IMR-90 (cell line): Measurements from ENCODE around the gene CCDC88B. TPM values are rescaled to one million over a fixed set of nuclear protein-coding genes. Genes with fewer than 3 reads are reported as not detected.

Source experiments
- ATAC-seq: fragments of 200-7000 bp; cut with Tn5 transposase; 2 replicates; pipeline ENCODE4 v1.9.1; 2020; ENCODE audit warnings: low read depth, mild to moderate bottlenecking, moderate library complexity
- BruUV-seq: library from RNA; stranded (reverse); fragments of 400-500 nt; replicated peaks from 2 replicates; lab custom pipeline; 2021; lab: Mats Ljungman, UMichigan
- CTCF ChIA-PET: fragments of 300-600 bp; formaldehyde crosslinking; extraction: SDS; loops from one replicate; lab custom pipeline; 2021; ENCODE audit warnings: antibody characterized with exemption; lab: Yijun Ruan, JAX
- POLR2A ChIA-PET: fragments of 300-600 bp; sonication (Branson Sonifier 250); formaldehyde crosslinking; loops from one replicate; lab custom pipeline; 2022; ENCODE audit warnings: antibody characterized with exemption; ENCODE audit not compliant: unreplicated experiment; lab: Charles Lee
- DNase-seq: peaks from one replicate; pipeline ENCODE4 v3.0.0; 2013
- H2AFZ ChIP-seq: replicated peaks from 2 replicates; pipeline ENCODE3; 2013; ENCODE audit warnings: low read length, mild to moderate bottlenecking; ENCODE audit not compliant: poor library complexity
- H2AK5ac ChIP-seq: 2 replicates; pipeline ENCODE4 v1.6.1; 2013; ENCODE audit warnings: low read depth, low read length, inconsistent platforms
- H2AK9ac ChIP-seq: replicated peaks from 2 replicates; pipeline ENCODE3; 2013; ENCODE audit warnings: mild to moderate bottlenecking, low read depth, low read length, moderate library complexity; ENCODE audit not compliant: poor library complexity
- H2BK120ac ChIP-seq: 2 replicates; pipeline ENCODE4 v1.6.1; 2013; ENCODE audit warnings: low read depth, low read length, inconsistent platforms
- H2BK15ac ChIP-seq: 3 replicates; pipeline ENCODE4 v1.6.1; 2013; ENCODE audit warnings: low read depth, low read length, inconsistent platforms
- H2BK20ac ChIP-seq: 2 replicates; pipeline ENCODE4 v1.6.1; 2013; ENCODE audit warnings: low read depth, mild to moderate bottlenecking, inconsistent platforms, low read length, moderate library complexity
- H2BK5ac ChIP-seq: 2 replicates; pipeline ENCODE4 v1.6.1; 2013; ENCODE audit warnings: mild to moderate bottlenecking, low read depth, low read length, inconsistent platforms; ENCODE audit not compliant: poor library complexity, severe bottlenecking
- H3K14ac ChIP-seq: replicated peaks from 2 replicates; pipeline ENCODE4 v1.6.1; 2013; ENCODE audit warnings: low read depth, low read length, inconsistent platforms
- H3K18ac ChIP-seq: 2 replicates; pipeline ENCODE4 v1.6.1; 2013; ENCODE audit warnings: low read depth, low read length, control low read depth
- H3K23ac ChIP-seq: 2 replicates; pipeline ENCODE4 v1.6.1; 2013; ENCODE audit warnings: low read depth, low read length, inconsistent platforms
- H3K27ac ChIP-seq: 2 replicates; pipeline ENCODE4 v1.5.1; 2013; ENCODE audit warnings: mild to moderate bottlenecking, control low read depth, low read length; ENCODE audit not compliant: insufficient read depth
- H3K27me3 ChIP-seq: 2 replicates; pipeline ENCODE4 v1.6.1; 2013; ENCODE audit warnings: low read length; ENCODE audit not compliant: control insufficient read depth, insufficient read depth
- H3K36me3 ChIP-seq: 2 replicates; pipeline ENCODE4 v1.6.1; 2013; ENCODE audit warnings: low read length, mixed read lengths; ENCODE audit not compliant: control insufficient read depth, insufficient read depth
- H3K4ac ChIP-seq: 2 replicates; pipeline ENCODE4 v1.6.1; 2013; ENCODE audit warnings: low read depth, low read length, inconsistent platforms
- H3K4me1 ChIP-seq: 2 replicates; pipeline ENCODE4 v1.6.1; 2013; ENCODE audit warnings: low read length, mixed read lengths; ENCODE audit not compliant: control insufficient read depth, insufficient read depth
- H3K4me2 ChIP-seq: 2 replicates; pipeline ENCODE4 v1.6.1; 2013; ENCODE audit warnings: low read depth, mild to moderate bottlenecking, control low read depth, low read length, moderate library complexity
- H3K4me3 ChIP-seq: 2 replicates; pipeline ENCODE4 v1.5.1; 2013; ENCODE audit warnings: low read depth, mild to moderate bottlenecking, control low read depth, low read length, moderate library complexity; ENCODE audit not compliant: insufficient read depth
- H3K56ac ChIP-seq: 2 replicates; pipeline ENCODE4 v1.6.1; 2013; ENCODE audit warnings: low read length, inconsistent platforms; ENCODE audit not compliant: insufficient read depth; ENCODE audit errors: extremely low read depth
- H3K79me1 ChIP-seq, 2 experiments: 2 replicates each; pipeline ENCODE4 v1.6.1; 2013; ENCODE audit warnings: low read length in 2 of 2, inconsistent platforms in 1 of 2, low read depth in 1 of 2
- H3K9ac ChIP-seq: 2 replicates; pipeline ENCODE4 v1.6.1; 2013; ENCODE audit warnings: low read depth, low read length, control low read depth
- H3K9me1 ChIP-seq: 2 replicates; pipeline ENCODE4 v1.6.1; 2013; ENCODE audit warnings: low read length, inconsistent platforms; ENCODE audit not compliant: insufficient read depth
- H3K9me3 ChIP-seq: 2 replicates; pipeline ENCODE4 v1.6.1; 2013; ENCODE audit warnings: low read length; ENCODE audit not compliant: control insufficient read depth, insufficient read depth
- H4K20me1 ChIP-seq: 2 replicates; pipeline ENCODE4 v1.6.1; 2013; ENCODE audit warnings: low read length, inconsistent platforms; ENCODE audit not compliant: insufficient read depth
- H4K5ac ChIP-seq: 2 replicates; pipeline ENCODE4 v1.6.1; 2013; ENCODE audit warnings: mild to moderate bottlenecking, low read depth, low read length, control low read depth
- H4K8ac ChIP-seq, 2 experiments: 2 replicates each; pipeline ENCODE4 v1.6.1; 2013; ENCODE audit warnings: low read depth in 2 of 2, low read length in 2 of 2, control low read depth in 1 of 2, inconsistent platforms in 1 of 2
- H4K91ac ChIP-seq: 2 replicates; pipeline ENCODE4 v1.6.1; 2013; ENCODE audit warnings: low read depth, low read length, inconsistent platforms; ENCODE audit not compliant: insufficient read depth
- BHLHE40 ChIP-seq: fragments of 150-350 bp; IDR thresholded peaks from 2 replicates; pipeline ENCODE4 v1.6.1; 2016; ENCODE audit warnings: mild to moderate bottlenecking, low read depth, low read length
- FOS ChIP-seq: fragments of 150-350 bp; IDR thresholded peaks from 2 replicates; pipeline ENCODE4 v1.6.1; 2016; ENCODE audit warnings: low read depth, low read length
- MAFK ChIP-seq: IDR thresholded peaks from 2 replicates; pipeline ENCODE4 v1.6.1; 2012; ENCODE audit warnings: low read depth, low read length, improper control_type of control experiment
- MXI1 ChIP-seq: IDR thresholded peaks from 2 replicates; pipeline ENCODE4 v1.6.1; 2012; ENCODE audit warnings: low read depth, mild to moderate bottlenecking, low read length, moderate library complexity, borderline replicate concordance
- POLR2A ChIP-seq: IDR thresholded peaks from 2 replicates; pipeline ENCODE4 v1.6.1; 2012; ENCODE audit warnings: mild to moderate bottlenecking, low read depth, low read length
- RCOR1 ChIP-seq: IDR thresholded peaks from 2 replicates; pipeline ENCODE4 v1.6.1; 2012; ENCODE audit warnings: mild to moderate bottlenecking, low read length, improper control_type of control experiment; ENCODE audit not compliant: insufficient replicate concordance
- RFX5 ChIP-seq: IDR thresholded peaks from 2 replicates; pipeline ENCODE4 v1.8.0; 2012; ENCODE audit warnings: low read depth, mild to moderate bottlenecking, low read length, moderate library complexity
- WGBS, 2 experiments: methylation state at CpG; one replicate each; pipeline versions ENCODE4 v1.1.5 to v1.1.7; 2013; ENCODE audit warnings: missing lambda C conversion rate in 2 of 2; ENCODE audit not compliant: insufficient read length in 1 of 2; ENCODE audit errors: extremely low coverage in 2 of 2; 5-methylcytosine and 5-hydroxymethylcytosine counted together
- dilution Hi-C: fragments of 300-500 bp; cut with HindIII; formaldehyde crosslinking; loops from one replicate; pipeline ENCODE4 v1.14.3; 2018; ENCODE audit warnings: low sequenced_read_pairs; ENCODE audit not compliant: unreplicated experiment
- in situ Hi-C: fragments of 300-500 bp; cut with MboI; formaldehyde crosslinking; loops from 3 replicates; pipeline ENCODE4 v1.14.3; 2019; ENCODE audit warnings: low sequenced_read_pairs, inconsistent platforms, mixed read lengths
- intact Hi-C: fragments of 100-400 bp; cut with micrococcal nuclease; formaldehyde crosslinking; loops from 2 replicates; pipeline ENCODE4 v1.10.0; 2022
- polyA plus RNA-seq, 3 experiments: library from polyadenylated mRNA; depleted of rRNA; stranded (reverse); fragments of >200 nt; gene quantifications; 2 replicates each; pipeline ENCODE4 v1.2.3, GENCODE V29; 2012; ENCODE audit warnings: low replicate concordance in 1 of 3
- total RNA-seq: library from RNA; depleted of rRNA; stranded (reverse); fragments of >200 nt; gene quantifications from 2 replicates; pipeline ENCODE4 v1.2.3, GENCODE V29; 2012
- TF ChIP-seq, protein P1 (sequence below): conservative IDR thresholded peaks from 2 replicates; pipeline ENCODE4 v1.5.1; 2012; ENCODE audit warnings: mild to moderate bottlenecking, low read depth, low read length, improper control_type of control experiment
- TF ChIP-seq, protein P2 (sequence below): fragments of 150-350 bp; IDR thresholded peaks from 2 replicates; pipeline ENCODE4 v1.6.1; 2017; ENCODE audit warnings: mild to moderate bottlenecking, antibody characterized with exemption, low read length, low read depth

CCDC88B gene
- total and polyA plus RNA-seq, 2 of the 4 experiments (the other 2 are of a cell fraction): 1.3 to 2.5 TPM

GRCh38 chr11:64317325-64317960 lies 22.6 kb upstream of the CCDC88B start, which contains the start of gene TRMT112 (continued):
- TF ChIP-seq MXI1 (no peak; the same call in 1 of the 2 replicates), BHLHE40 (peak; percentile 59)

DNA sequence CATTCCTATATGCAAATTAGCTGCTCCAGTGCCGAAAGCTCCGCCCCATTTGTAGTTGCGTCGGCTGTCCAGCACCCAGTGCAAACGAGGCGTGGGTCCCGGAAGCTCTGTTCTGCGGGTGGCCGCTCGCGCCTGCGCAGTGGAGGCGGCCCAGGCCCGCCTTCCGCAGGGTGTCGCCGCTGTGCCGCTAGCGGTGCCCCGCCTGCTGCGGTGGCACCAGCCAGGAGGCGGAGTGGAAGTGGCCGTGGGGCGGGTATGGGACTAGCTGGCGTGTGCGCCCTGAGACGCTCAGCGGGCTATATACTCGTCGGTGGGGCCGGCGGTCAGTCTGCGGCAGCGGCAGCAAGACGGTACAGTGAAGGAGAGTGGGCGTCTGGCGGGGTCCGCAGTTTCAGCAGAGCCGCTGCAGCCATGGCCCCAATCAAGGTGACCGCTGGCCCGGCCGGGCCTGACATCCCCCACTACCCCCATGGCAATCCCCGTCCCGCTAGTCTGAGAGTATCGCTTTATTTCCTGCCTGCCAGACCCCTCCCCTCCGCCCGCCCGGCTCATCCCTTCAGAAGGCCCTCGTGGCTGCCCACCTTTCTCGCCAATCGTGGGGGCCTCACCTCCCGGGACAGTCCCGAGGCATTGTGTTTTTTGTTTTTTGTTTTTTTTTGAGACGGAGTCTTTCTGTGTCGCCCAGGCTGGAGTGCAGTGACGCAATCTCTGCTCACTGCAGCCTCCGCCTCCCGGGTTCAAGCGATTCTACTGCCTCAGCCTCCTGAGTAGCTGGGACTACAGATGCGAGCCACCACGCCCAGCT lies 21.8 kb upstream of the CCDC88B start, which contains the start of gene PRDX5:
Gene PRDX5, plus strand, starts transcription at position 161 of the 805 bp plus-strand sequence. Its CDS starts 95 bp downstream, at position 256.
- dilution Hi-C loops (no loop called here), in situ Hi-C loops (no loop called here), intact Hi-C loops (loop anchor here (1.0 kb wide), 1 partner anchor 37 kb away; no protein-coding TSS in a partner anchor)
- peak; percentile 94 for DNase-seq
- peak; percentile 92 for ATAC-seq
- Histone ChIP-seq H3K79me1 (peaks cover 7 to 34% of the 10 kb centered on the region in 2 experiments), H2AK5ac (peak within 1 kb of the TSS; percentile 96), H3K4ac (peak within 1 kb of the TSS; percentile 98), H3K4me2 (peak within 1 kb of the TSS; percentile 95), H4K91ac (peak within 1 kb of the TSS; percentile 94), H2BK15ac (peak within 1 kb of the TSS; percentile 76; the same call in 1 of the 3 replicates), H3K27me3 (no peaks in the 10 kb centered on the region), H2AK9ac (peak within 1 kb of the TSS; percentile 98), H4K20me1 (no peaks in the 10 kb centered on the region; the same call in 1 of the 2 replicates), H3K14ac (peak within 1 kb of the TSS; percentile 95), H4K8ac (peak within 1 kb of the TSS; percentile 91 to 99), H3K18ac (peak within 1 kb of the TSS; percentile 42), H3K4me3 (peak within 1 kb of the TSS; percentile 67), H2AFZ (peak within 1 kb of the TSS; percentile 85), H3K9me3 (no peaks in the 10 kb centered on the region), H3K56ac (peak within 1 kb of the TSS; percentile 93), H4K5ac (peak within 1 kb of the TSS; percentile 80), H3K23ac (peak within 1 kb of the TSS; percentile 92), H2BK120ac (peak within 1 kb of the TSS; percentile 76), H3K9ac (peak within 1 kb of the TSS; percentile 91), H3K4me1 (peaks cover 6% of the 10 kb centered on the region), H3K9me1 (peaks cover 14% of the 10 kb centered on the region), H2BK20ac (peak within 1 kb of the TSS; percentile 69), H3K36me3 (peaks cover 31% of the 10 kb centered on the region), H3K27ac (peak within 1 kb of the TSS; percentile 79), H2BK5ac (peak within 1 kb of the TSS; percentile 89)
- ChIA-PET CTCF (interaction anchor here (0.5 to 2.3 kb wide), 7 partner anchors 14 to 47 kb away, joined by 3 to 27 read pairs (median 6); no protein-coding TSS in a partner anchor), POLR2A (interaction anchor here (0.6 to 1.0 kb wide), 7 partner anchors 13 to 71 kb away, joined by 3 to 4 read pairs (median 3); partner anchors contain the start of gene ESRRA)
- 0% methylated on average over 11 of the region's 61 CpGs; no CpG with 5 or more reads in 1 of the 2 experiments for WGBS, 2 experiments
- BruUV-seq: no TSS peak
- no peak for TF ChIP-seq MAFK
- TF ChIP-seq MXI1: peak; percentile 64; the same call in 1 of the 2 replicates
- TF ChIP-seq BHLHE40: peak; percentile 56; the same call in 1 of the 2 replicates
- TF ChIP-seq, protein P1, sequence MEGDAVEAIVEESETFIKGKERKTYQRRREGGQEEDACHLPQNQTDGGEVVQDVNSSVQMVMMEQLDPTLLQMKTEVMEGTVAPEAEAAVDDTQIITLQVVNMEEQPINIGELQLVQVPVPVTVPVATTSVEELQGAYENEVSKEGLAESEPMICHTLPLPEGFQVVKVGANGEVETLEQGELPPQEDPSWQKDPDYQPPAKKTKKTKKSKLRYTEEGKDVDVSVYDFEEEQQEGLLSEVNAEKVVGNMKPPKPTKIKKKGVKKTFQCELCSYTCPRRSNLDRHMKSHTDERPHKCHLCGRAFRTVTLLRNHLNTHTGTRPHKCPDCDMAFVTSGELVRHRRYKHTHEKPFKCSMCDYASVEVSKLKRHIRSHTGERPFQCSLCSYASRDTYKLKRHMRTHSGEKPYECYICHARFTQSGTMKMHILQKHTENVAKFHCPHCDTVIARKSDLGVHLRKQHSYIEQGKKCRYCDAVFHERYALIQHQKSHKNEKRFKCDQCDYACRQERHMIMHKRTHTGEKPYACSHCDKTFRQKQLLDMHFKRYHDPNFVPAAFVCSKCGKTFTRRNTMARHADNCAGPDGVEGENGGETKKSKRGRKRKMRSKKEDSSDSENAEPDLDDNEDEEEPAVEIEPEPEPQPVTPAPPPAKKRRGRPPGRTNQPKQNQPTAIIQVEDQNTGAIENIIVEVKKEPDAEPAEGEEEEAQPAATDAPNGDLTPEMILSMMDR: peak; percentile 48
- no peak for TF ChIP-seq FOS
- TF ChIP-seq RCOR1: no peak
- TF ChIP-seq, protein P2, sequence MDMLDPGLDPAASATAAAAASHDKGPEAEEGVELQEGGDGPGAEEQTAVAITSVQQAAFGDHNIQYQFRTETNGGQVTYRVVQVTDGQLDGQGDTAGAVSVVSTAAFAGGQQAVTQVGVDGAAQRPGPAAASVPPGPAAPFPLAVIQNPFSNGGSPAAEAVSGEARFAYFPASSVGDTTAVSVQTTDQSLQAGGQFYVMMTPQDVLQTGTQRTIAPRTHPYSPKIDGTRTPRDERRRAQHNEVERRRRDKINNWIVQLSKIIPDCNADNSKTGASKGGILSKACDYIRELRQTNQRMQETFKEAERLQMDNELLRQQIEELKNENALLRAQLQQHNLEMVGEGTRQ: no peak
- TF ChIP-seq POLR2A: peak; percentile 66
- TF ChIP-seq RFX5: no peak
